DLD1 (cell line): ENCODE results near the gene BRAF.
"Not testable (repeated sequence)": the region's sequence is repeated elsewhere in the genome, so short reads cannot be mapped to it uniquely, and the experiment has no call there.

Source experiments
- in situ Hi-C: cut with HindIII; loops from 2 replicates; pipeline ENCODE4 v1.10.0; 2017; ENCODE audit warnings: low sequenced_read_pairs

Gene BRAF

GRCh38 chr7:140924821-140925421, at the start of gene BRAF:
Gene BRAF, minus strand, starts transcription at chr7:140924929. Its CDS starts 226 bp downstream, at chr7:140924703.
- in situ Hi-C loops, result no loop called here

DNA sequence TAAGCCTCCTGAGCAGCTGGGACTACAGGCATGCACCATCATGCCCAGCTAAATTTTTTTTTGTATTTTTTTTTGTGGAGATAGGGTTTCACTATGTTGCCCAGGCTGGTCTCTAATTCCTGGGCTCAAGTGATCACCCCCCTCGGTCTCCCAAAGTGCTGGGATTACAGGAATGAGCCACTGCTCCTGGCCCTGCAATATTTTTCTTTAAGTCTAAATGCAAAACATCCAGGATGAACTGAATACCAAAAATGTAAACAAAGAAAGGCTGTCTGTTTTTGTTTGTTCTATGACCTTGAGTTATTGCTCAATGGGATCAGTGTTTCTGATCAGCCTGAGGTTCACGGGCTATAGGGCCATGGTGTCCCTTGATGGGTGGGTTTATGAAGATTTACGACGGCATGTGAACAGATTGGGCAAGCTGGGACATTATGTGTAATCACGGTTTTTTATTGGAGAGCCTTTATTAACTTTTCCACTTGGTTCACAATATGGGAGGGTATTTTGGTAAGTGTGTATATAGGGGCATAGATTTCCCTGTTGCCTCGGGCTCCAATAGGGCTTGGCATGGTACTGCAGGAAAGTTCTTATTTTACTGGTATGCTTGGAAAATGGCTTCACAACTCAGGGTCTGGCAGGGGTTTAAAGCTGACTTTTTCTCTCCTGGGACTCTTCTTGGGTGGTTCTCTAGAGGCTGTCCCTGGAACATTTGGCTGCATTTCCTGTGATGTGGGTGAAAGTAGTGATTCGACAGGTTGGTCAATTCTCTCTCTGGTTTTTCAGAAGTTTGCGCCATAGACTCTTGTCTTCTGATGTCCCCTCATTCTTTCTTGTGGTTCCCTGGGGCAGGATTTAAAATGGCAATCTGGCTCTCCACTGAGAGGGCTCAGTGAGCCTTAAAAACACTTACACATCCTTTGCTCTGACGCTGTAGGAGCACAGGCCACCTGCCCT, 48.4 kb upstream of the BRAF start:
- in situ Hi-C loops, result no loop called here

- in situ Hi-C loops, result no loop called here
Observed at GRCh38 chr7:140972344-140972743, 47.6 kb upstream of the BRAF start.

DNA sequence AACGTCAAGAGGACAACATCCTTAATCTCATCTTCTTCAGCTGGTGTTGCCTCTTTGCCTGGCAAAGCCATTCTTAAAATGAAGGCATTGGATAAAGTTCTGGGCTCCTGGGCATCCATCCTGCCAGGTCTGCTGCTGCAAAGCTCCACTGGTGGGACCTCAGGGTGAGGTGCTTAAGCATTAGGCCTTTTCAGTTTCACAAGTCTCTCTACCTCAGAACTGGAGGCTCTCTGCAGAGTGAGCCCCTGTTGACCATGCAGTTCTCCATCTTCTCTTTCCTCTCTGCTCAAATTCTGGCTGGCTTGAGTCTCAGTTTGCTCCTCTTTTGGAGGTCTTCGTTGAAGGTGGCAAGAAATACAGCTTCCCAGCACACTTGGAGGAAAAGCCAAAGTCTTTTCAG, 42.7 kb upstream of the BRAF start:
- in situ Hi-C loops, result no loop called here

- in situ Hi-C loops, result no loop called here
Observed at GRCh38 chr7:140966561-140967233, 42.0 kb upstream of the BRAF start.

DNA sequence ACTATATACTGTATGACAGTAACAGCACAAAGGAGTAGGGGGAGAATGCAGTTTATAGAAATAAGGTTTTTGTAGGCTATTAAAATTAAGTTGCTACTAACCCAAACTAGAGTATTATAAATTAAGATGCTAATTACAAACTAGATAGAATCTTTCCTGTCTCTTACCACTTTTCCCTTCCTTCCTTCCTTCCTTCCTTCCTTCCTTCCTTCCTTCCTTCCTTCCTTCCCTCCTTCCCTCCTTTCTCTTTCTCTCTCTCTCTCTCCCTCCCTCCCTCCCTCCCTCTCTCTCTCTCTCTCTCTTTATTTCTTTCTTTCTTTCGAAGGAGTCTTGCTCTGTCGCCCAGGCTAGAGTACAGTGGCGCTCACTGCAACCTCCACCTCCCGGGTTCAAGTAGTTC, 36.4 kb upstream of the BRAF start:
- in situ Hi-C loops, result no loop called here

- in situ Hi-C loops, result loop anchor here (5.0 kb wide), 1 partner anchor 50 kb away; no protein-coding TSS in a partner anchor
Observed at GRCh38 chr7:140956997-140957396, 32.3 kb upstream of the BRAF start.

- in situ Hi-C loops, result no loop called here
Observed at GRCh38 chr7:140945940-140946339, 21.2 kb upstream of the BRAF start.

GRCh38 chr7:140942242-140942641, 17.5 kb upstream of the BRAF start:
- in situ Hi-C loops, result not testable (repeated sequence)

GRCh38 chr7:140940898-140941297, 16.2 kb upstream of the BRAF start:
- in situ Hi-C loops, result no loop called here

DNA sequence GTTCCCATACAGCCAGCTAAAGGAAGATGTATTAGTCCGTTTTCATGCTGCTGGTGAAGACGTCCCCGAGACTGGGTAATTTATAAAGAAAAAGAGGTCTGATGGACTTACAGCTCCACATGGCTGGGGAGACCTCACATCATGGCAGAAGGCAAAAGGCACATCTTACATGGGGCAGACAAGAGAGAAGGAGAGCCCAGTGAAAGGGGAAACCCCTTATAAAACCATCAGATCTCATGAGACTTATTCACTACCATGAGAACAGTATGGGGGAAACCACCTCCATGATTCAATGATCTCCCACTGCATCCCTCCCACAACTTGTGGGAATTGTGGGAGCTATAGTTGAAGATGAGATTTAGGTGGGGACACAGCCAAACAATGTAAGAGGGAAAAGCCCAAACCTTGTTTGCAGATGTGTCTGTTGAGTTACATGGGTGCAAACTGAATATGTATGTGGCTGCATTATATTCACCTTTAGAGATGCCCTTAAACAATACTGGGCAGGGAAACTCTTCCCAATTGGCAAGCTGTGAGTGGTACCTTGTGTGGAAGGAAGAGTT, 13.1 kb upstream of the BRAF start:
- in situ Hi-C loops, result no loop called here

DNA sequence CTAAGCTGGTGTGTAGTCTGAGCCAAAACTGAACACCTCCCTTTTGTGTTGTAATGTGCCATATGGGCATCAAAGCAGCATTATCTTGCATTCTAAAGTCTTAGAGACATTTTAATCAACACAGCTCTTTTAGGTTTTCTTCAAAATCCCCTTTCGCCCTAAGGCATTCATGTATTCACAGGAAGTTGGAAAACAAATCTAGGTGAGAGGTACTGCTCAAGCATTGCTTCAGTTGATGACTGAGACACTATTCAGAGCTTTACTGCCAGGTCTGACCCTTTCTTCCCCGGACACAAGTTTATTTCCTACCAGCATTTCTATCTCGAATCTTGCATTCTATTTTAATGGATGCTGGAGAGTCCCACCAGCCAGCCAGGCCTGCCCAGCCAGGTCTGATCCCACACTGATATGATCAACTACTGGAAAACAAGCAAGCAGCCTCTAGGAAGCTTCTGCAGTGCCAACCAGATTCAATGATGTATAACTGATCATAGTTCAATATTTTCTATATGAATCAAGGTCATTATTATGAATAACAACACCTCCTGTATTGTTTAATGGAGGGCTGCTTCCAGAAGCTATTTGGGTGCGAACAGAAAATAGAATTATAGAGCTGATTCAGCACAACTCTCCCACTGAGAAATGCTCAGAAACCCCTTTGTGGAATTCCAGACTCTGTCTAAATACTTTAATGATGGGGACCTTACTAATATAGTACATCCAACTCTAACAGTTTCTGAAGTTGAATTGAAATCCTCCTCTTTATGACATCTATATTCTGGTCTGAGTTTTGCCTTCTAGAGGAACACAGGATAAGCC, 4.0 kb upstream of the BRAF start:
- in situ Hi-C loops, result no loop called here

DNA sequence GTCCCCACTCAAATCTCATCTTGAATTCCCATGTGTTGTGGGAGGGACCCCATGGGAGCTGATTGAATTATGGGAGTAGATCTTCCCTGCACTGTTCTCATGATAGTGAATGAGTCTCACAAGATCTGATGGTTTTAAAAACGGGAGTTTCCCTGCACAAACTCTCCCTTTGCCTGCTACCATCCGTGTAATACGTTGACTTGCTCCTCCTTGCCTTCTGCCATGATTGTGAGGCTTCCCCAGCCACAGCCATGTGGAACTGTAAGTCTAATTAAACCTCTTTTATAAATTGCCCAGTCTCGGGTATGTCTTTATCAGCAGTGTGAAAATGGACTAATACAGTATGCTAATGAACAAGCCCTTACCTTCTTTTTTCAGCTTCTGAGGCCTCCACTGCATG, 3.2 kb upstream of the BRAF start:
- in situ Hi-C loops, result not testable (repeated sequence)

DNA sequence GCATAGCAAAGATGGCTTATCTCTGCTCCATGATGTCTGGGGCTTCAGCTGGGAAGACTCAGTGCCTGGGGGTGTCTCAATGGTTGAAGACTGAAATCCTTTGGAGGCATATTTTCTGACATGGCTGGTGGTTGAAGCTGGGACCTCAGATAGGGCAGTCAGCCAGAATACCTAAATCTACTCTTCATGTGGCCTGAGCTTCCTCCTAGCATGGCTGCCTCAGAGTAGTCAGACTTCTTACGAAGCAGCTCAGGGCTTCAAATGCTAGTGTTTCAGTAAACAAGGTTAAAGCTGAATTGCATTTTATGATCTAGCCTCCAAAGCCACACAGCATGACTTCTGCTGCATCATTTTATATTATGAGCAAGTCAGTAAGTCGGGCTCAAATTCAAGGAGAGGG, 2.6 kb upstream of the BRAF start:
- in situ Hi-C loops, result no loop called here

DNA sequence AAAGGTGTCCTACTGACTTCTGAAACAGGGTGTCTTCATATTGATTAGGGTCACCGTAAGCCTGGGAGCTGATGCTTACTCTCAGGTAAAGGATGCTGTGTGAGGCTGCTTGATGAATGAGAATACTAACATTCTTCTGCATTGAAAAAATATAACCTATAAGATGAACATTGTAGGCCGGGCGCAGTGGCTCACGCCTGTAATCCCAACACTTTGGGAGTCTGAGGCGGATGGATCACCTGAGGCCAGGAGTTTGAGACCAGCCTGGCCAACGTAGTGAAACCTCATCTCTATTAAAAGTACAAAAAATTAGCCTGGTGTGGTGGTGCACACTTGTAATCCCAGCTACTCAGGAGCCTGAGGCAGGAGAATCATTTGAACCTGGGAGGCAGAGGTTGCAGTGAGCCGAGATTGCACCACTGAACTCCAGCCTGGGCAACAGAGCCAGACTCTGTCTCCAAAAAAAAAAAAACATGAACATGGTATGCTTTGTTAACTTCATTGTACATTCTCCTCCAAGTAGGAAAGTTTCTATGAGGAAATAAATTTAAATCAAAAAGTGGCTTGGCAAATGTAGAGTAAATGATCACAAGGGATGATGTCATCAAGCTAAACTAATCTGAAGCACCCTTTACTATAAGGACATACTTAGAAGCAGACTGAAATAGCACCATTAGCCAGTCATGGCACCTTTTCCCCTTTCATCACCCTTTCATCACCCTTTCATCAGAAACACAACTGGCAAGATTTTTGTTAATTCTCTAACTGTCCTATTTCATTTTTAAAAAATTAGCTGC, 1.5 kb upstream of the BRAF start:
- in situ Hi-C loops, result no loop called here

DNA sequence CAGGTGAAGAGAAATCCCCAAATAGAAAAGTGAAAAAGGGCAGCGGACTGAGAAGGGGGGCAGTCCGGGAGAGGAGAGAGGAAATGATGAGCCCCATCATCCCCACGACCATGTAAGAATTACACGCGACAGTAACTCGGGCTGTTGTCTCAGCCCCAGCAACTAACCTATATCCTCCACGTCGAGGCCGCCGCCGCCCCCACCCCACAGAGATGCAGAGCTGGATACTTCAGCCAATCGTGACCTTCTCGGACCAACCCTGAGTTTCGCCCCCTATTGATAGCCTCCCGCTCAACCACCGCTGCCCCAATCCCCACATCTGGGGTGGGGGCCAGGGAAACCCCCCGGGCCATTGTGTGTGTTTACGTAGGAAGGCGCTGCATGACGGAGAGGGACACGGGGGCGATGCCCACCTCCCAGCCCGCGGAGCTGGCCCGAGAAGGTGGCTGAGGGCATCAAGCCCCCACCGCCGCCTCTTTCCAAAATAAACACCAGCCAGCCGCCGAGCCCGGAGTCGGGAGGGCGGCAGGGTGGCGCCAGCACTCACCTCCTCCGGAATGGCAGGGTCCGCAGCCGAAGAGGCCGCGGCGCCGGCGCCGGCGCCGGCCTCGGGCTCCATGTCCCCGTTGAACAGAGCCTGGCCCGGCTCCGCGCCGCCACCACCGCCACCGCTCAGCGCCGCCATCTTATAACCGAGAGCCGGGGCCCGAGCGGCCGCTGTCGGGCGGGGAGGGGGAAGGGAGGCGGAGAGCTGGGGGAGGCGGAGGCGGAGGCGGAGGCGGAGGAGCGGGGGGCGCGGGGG, 509 bp downstream of the BRAF start:
- in situ Hi-C loops, result no loop called here

DNA sequence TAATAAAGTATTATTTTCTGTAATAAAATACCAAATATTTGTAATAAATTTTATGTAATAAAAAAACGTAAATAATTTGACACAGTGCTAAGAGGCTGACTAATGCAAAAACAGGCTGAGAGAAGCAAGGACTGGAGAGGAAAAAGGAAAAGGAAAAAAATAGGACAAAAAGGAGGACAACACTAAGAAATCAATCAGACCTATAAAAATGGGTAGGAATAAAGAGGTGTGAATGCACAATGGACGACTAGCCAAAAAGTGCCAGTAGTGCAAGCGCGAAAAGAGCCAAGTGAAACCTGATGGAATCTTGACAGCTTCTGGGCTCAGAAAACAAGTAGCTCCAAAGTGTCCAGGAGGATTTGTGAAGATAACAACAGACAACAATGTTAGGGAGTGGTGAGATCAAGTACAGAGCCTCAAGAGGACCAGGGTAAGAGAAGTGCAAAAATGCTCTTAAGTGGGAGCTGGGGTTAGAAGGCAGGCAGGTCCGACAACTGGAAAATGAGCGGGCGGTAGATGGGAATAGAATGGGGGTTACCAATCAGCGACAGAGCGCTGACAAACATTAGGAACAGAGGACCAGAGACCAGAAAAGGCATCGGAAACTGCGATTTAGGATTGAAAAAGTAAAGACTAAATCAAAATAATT, 1.2 kb downstream of the BRAF start:
- in situ Hi-C loops, result no loop called here

GRCh38 chr7:140922741-140923345, 1.9 kb downstream of the BRAF start:
- in situ Hi-C loops, result no loop called here
